Lung (tissue), 12 donors: ENCODE data around the gene PFKL. TPM values are rescaled to one million over a fixed set of nuclear protein-coding genes. Genes with fewer than 3 reads are reported as not detected.

Source experiments
- ATAC-seq: fragments of 200-7000 bp; cut with Tn5 transposase; one replicate; pipeline ENCODE4 v1.9.1; 2020; ENCODE audit warnings: moderate number of reproducible peaks; ENCODE audit not compliant: insufficient read depth, low FRiP score
- DNase-seq, 3 donors: peaks; one replicate each; pipeline ENCODE4 v3.0.0-alpha.2; 2013 to 2017
- H3K27ac ChIP-seq, 2 donors: one replicate each; pipeline ENCODE4 v1.5.1; 2013; ENCODE audit warnings: mild to moderate bottlenecking in 2 of 2, moderate library complexity in 2 of 2, control low read depth in 1 of 2, inconsistent platforms in 1 of 2, low read depth in 1 of 2, low read length in 1 of 2
- H3K27me3 ChIP-seq, 3 donors: one replicate each; pipeline ENCODE4 v1.5.1; 2013; ENCODE audit warnings: low read length in 2 of 3; ENCODE audit not compliant: control insufficient read depth in 3 of 3, insufficient read depth in 3 of 3
- H3K36me3 ChIP-seq, 4 donors: one replicate each; pipeline ENCODE4 v1.5.1; 2013; ENCODE audit warnings: low read length in 4 of 4, mild to moderate bottlenecking in 1 of 4, moderate library complexity in 1 of 4; ENCODE audit not compliant: control insufficient read depth in 4 of 4, insufficient read depth in 4 of 4
- H3K4me1 ChIP-seq, 5 donors: one replicate each; pipeline ENCODE4 v1.5.1; 2013; ENCODE audit warnings: low read length in 5 of 5, mild to moderate bottlenecking in 2 of 5, moderate library complexity in 1 of 5; ENCODE audit not compliant: control insufficient read depth in 5 of 5, insufficient read depth in 5 of 5
- H3K4me3 ChIP-seq: one replicate; pipeline ENCODE4 v1.5.1; 2013; ENCODE audit warnings: mild to moderate bottlenecking, control low read depth, moderate library complexity
- H3K9ac ChIP-seq, 2 donors: one replicate each; pipeline ENCODE4 v1.5.1; 2013; ENCODE audit warnings: low read length in 2 of 2, control low read depth in 1 of 2; ENCODE audit not compliant: insufficient read depth in 1 of 2
- H3K9me3 ChIP-seq, 4 donors: one replicate each; pipeline ENCODE4 v1.5.1; 2013; ENCODE audit warnings: low read length in 3 of 4, mild to moderate bottlenecking in 1 of 4, moderate library complexity in 1 of 4; ENCODE audit not compliant: control insufficient read depth in 4 of 4, insufficient read depth in 3 of 4
- WGBS, 2 donors: extraction: QIAGEN DNeasy Blood & Tissue Kit; methylation state at CpG; one replicate each; pipeline ENCODE4 v1.1.7; 2013; 5-methylcytosine and 5-hydroxymethylcytosine counted together
- polyA plus RNA-seq, 2 donors: library from polyadenylated mRNA; stranded (reverse); fragments of 200-250 nt; gene quantifications; one replicate each; pipeline ENCODE4 v1.2.1, GENCODE V29; 2013
- total RNA-seq, 2 donors: library from RNA; depleted of rRNA in 1 of 2; stranded (reverse); fragments of >200 nt in 1 of 2; gene quantifications; one replicate each; pipeline ENCODE4 v1.2.1, GENCODE V29; 2014 to 2021
- TF ChIP-seq, protein P1 (sequence below): IDR thresholded peaks from 2 replicates; pipeline ENCODE4 v1.5.1; 2012; ENCODE audit warnings: mild to moderate bottlenecking; ENCODE audit errors: control extremely low read depth, extremely low read depth
- donor health status: control.
- donor health status: control.
- donor health status: Bipolar disorder and iron deficiency.
- donor health status: healthy.
- donor health status: DM: yes; HTN: yes; CAD: no.

The PFKL gene
- total and polyA plus RNA-seq, 4 donors: 63.4 to 129 (median 103) TPM

DNA sequence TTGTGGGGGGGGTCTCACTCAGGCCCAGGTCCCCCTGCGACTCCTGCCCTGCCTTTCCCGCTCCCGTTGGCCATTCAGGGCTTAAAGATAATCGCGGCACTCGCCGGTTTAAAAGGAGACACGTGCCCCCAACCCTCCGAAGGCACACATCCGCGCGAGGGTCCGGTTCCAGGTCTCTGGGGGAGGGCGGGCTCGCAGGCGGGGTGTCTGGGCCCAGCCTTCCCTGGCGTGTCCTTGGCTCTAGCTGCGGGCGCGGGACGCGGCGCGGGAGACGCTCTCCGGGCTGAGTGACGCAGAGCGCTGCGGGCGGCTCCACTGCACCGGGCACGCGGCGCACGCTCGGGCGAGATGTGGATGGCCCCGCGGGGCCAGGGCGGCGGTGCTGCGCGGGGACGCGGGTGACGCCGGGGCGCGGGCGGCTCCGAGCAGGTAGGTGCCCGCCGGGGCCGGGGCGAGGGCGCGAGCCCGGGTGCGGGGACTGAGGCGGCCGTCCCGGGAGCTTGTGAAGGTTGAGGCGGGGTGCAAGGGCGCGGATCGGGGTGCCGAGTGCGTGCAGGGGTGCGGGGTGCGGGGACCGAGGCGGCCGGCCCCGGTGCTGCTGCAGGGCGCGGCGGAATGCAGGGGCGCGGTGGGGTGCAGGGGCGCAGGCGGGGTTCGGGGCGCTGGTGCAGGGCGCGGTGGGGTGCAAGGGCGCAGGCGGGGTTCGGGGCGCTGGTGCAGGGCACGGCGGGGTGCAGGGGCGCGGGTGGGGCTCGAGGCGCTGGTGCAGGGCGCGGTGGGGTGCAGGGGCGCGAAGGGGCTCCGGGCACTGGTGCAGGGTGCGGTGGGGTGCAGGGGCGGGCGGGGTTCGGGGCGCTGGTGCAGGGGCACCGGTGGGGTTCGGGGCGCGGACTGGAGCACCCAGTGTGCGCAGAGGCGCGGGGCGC is 50.3 kb downstream of the PFKL start:
- DNase-seq (no peak), ATAC-seq (no peak)
- Histone ChIP-seq H3K9me3 (peaks cover 0 to 2% (median 0%) of the 10 kb centered on the region in 4 donors), H3K27ac (no peak overlapping the region), H3K9ac (no peak overlapping the region), H3K27me3 (peaks cover 4 to 39% (median 15%) of the 10 kb centered on the region in 3 donors), H3K4me3 (no peak overlapping the region), H3K36me3 (no peaks in the 10 kb centered on the region), H3K4me1 (peaks cover 0 to 9% (median 7%) of the 10 kb centered on the region in 5 donors)
- TF ChIP-seq, protein P1, sequence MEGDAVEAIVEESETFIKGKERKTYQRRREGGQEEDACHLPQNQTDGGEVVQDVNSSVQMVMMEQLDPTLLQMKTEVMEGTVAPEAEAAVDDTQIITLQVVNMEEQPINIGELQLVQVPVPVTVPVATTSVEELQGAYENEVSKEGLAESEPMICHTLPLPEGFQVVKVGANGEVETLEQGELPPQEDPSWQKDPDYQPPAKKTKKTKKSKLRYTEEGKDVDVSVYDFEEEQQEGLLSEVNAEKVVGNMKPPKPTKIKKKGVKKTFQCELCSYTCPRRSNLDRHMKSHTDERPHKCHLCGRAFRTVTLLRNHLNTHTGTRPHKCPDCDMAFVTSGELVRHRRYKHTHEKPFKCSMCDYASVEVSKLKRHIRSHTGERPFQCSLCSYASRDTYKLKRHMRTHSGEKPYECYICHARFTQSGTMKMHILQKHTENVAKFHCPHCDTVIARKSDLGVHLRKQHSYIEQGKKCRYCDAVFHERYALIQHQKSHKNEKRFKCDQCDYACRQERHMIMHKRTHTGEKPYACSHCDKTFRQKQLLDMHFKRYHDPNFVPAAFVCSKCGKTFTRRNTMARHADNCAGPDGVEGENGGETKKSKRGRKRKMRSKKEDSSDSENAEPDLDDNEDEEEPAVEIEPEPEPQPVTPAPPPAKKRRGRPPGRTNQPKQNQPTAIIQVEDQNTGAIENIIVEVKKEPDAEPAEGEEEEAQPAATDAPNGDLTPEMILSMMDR: no peak
- 12% methylated on average over 77 to 113 of the region's 113 CpGs for whole genome bisulfite sequencing, 2 donors

DNA sequence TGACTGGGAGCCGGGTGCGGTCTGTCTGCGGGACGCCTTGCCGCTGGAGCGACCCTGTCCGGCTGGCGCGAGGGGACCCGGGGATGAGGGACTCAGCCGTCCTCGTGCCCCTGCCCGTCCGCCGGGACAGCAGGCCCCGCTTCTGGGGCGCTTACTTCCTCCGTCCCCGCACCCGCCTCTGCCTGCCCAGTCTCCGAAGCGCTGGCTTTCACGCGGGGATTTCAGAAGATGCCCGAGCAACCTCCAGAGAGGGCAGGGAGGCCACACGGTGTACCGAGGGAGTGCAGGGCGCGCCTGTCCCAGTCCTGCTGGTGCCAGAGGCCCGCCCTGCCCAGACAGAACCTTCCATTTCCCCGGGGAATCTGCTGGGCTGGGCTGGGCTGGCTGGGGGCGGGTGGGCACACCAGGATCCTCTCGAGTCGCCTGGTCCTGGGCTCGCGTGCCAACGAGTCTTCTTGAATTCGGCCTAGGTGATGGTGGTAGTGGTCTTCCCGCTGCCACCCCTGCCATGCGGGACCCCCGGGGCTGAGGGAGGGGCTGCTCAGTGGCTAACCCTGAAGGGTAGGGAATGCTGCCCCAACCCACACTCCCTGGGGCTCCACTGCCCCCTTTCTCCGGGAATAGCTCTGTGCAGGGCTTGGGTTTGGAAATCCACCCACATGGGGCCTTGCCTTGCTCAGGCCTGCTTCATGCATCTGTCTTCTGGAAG is 51.1 kb downstream of the PFKL start:
- Histone ChIP-seq H3K4me1 (peaks cover 0 to 9% (median 7%) of the 10 kb centered on the region in 5 donors), H3K36me3 (no peaks in the 10 kb centered on the region), H3K27ac (no peak overlapping the region), H3K4me3 (no peak overlapping the region), H3K27me3 (peaks cover 4 to 39% (median 15%) of the 10 kb centered on the region in 3 donors), H3K9ac (no peak overlapping the region), H3K9me3 (peaks cover 0 to 4% (median 0%) of the 10 kb centered on the region in 4 donors)
- no peak for DNase-seq
- TF ChIP-seq, protein P1: no peak
- 30 to 48% methylated on average over 25 to 42 of the region's 42 CpGs for WGBS, 2 donors
- no peak for ATAC-seq

DNA sequence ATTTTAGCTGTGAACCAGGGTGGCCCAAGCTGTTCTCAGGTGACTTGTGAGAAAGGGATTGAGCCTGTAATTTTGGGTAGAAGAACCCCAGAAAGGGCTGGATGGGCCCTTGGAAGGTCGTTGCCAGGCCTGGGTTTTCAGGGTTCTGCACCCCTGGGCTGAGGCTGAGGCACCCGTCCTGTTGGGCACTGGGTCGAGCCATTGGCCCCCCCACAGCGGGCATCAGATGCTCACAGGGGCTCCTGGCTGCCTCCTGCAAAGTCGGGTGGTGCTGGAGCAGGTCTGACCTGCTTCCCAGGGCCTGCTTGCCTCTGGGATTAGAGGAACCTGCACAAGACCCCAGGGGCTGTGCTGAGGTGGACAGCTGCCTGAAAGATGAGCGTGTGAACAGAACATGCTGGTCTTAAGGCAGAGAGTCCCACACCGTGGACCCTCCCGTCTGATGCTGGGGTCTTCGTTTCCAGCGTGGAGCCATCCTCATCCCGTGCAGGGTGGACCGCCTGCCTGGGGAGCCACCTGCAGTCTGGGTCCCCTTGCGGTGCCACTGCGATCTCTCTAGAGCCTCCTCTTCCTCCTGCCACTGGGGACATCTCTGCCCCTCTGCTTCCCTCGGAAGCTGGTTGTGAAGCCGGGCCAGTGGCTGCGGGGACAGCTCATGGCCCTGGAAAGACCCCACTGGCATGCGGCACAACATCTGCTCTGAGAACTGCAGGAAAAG is 51.8 kb downstream of the PFKL start:
- 83 to 89% methylated on average over 18 of the region's 18 CpGs for WGBS, 2 donors
- Histone ChIP-seq H3K4me3 (no peak overlapping the region), H3K27me3 (peaks cover 4 to 39% (median 15%) of the 10 kb centered on the region in 3 donors), H3K9me3 (peaks cover 0 to 4% (median 0%) of the 10 kb centered on the region in 4 donors), H3K4me1 (peaks cover 0 to 9% (median 7%) of the 10 kb centered on the region in 5 donors), H3K27ac (no peak overlapping the region), H3K36me3 (no peaks in the 10 kb centered on the region), H3K9ac (no peak overlapping the region)
- DNase-seq: no peak
- ATAC-seq: no peak
- TF ChIP-seq, protein P1: no peak
